Panc1 (cell line): ENCODE data around the gene SORT1. TPM values are rescaled to one million over a fixed set of nuclear protein-coding genes. Genes with fewer than 3 reads are reported as not detected.

Experiments used
- ATAC-seq: fragments of 200-7000 bp; cut with Tn5 transposase; 2 replicates; pipeline ENCODE4 v1.9.1; 2020; ENCODE audit warnings: mild to moderate bottlenecking, moderate library complexity
- BruUV-seq: library from RNA; stranded (reverse); fragments of 400-500 nt; replicated peaks from 2 replicates; lab custom pipeline; 2021; lab: Mats Ljungman, UMichigan
- CTCF ChIA-PET: fragments of 300-600 bp; sonication (Branson Sonifier 250); formaldehyde crosslinking; loops from one replicate; lab custom pipeline; 2022; ENCODE audit warnings: antibody characterized with exemption; lab: Charles Lee
- POLR2A ChIA-PET: fragments of 300-600 bp; sonication (Branson Sonifier 250); formaldehyde crosslinking; loops from one replicate; lab custom pipeline; 2022; ENCODE audit warnings: antibody characterized with exemption; lab: Charles Lee
- DNase-seq: peaks from one replicate; pipeline ENCODE4 v3.0.0-alpha.2; 2010; ENCODE audit warnings: low read depth, low spot score
- H3K27ac ChIP-seq: 2 replicates; pipeline ENCODE4 v1.5.1; 2011; ENCODE audit warnings: mild to moderate bottlenecking, low read length, inconsistent platforms
- H3K27me3 ChIP-seq: fragments of 200-500 bp; sonication (Bioruptor generic); 2 replicates; pipeline ENCODE4 v1.6.0; 2014; ENCODE audit warnings: low read length, inconsistent platforms; ENCODE audit not compliant: control insufficient read depth, insufficient read depth
- H3K36me3 ChIP-seq: fragments of 200-500 bp; sonication (Bioruptor generic); 2 replicates; pipeline ENCODE4 v1.5.1; 2014; ENCODE audit warnings: inconsistent platforms, mild to moderate bottlenecking, low read length, moderate library complexity; ENCODE audit not compliant: control insufficient read depth, insufficient read depth
- H3K4me1 ChIP-seq: 2 replicates; pipeline ENCODE4 v1.5.1; 2011; ENCODE audit warnings: inconsistent platforms, mild to moderate bottlenecking, low read length, moderate library complexity; ENCODE audit not compliant: control insufficient read depth, insufficient read depth
- H3K4me3 ChIP-seq, 2 experiments: 2 replicates each; pipeline ENCODE4 v1.5.1; 2011 to 2012; ENCODE audit warnings: low read depth in 2 of 2, low read length in 2 of 2, mild to moderate bottlenecking in 2 of 2, inconsistent platforms in 1 of 2, moderate library complexity in 1 of 2
- H3K9me3 ChIP-seq: fragments of 200-500 bp; sonication (Bioruptor generic); 2 replicates; pipeline ENCODE4 v1.5.1; 2014; ENCODE audit warnings: low read depth, mild to moderate bottlenecking, inconsistent platforms, low read length, moderate library complexity; ENCODE audit not compliant: control insufficient read depth, insufficient read depth
- CTCF ChIP-seq: fragments of 450-650 bp; IDR thresholded peaks from 2 replicates; pipeline ENCODE4 v1.5.1; 2017; ENCODE audit warnings: mild to moderate bottlenecking
- POLR2AphosphoS5 ChIP-seq: IDR thresholded peaks from 2 replicates; pipeline ENCODE4 v1.6.1; 2012; ENCODE audit warnings: mild to moderate bottlenecking, low read depth, low read length, moderate library complexity
- REST ChIP-seq, 2 experiments: IDR thresholded peaks; 2 replicates each; pipeline ENCODE4 v1.6.1; 2011 to 2012; ENCODE audit warnings: low read depth in 2 of 2, control low read depth in 1 of 2, low read length in 1 of 2, mild to moderate bottlenecking in 1 of 2, moderate library complexity in 1 of 2; ENCODE audit not compliant: insufficient read depth in 1 of 2
- SIN3A ChIP-seq: IDR thresholded peaks from 2 replicates; pipeline ENCODE4 v1.6.1; 2012; ENCODE audit warnings: low read depth, mild to moderate bottlenecking, low read length, moderate library complexity, borderline replicate concordance; ENCODE audit not compliant: insufficient read depth
- TCF7L2 ChIP-seq: IDR thresholded peaks from 2 replicates; pipeline ENCODE4 v1.6.1; 2011; ENCODE audit warnings: mild to moderate bottlenecking, low read depth, low read length, inconsistent platforms
- in situ Hi-C: cut with HindIII; loops from 2 replicates; pipeline ENCODE4 v1.10.0; 2016; ENCODE audit warnings: low sequenced_read_pairs, low pct_unique_long_range_greater_than_20kb
- intact Hi-C: fragments of 100-400 bp; cut with micrococcal nuclease; formaldehyde crosslinking; loops from one replicate; pipeline ENCODE4 v1.10.0; 2022; ENCODE audit not compliant: unreplicated experiment
- total RNA-seq: library from RNA; stranded (reverse); gene quantifications from one replicate; pipeline ENCODE4 v1.2.1, GENCODE V29; 2021; ENCODE audit not compliant: unreplicated experiment

Gene SORT1
- total RNA-seq, 1 experiment from 2014 or later, result 25.1 TPM

- Histone ChIP-seq H3K4me1 (peaks cover 13% of the 10 kb centered on the region), H3K27ac (peak overlapping the region; percentile 56), H3K4me3 (no peak overlapping the region), H3K36me3 (no peaks in the 10 kb centered on the region), H3K27me3 (no peaks in the 10 kb centered on the region), H3K9me3 (no peaks in the 10 kb centered on the region)
- ChIA-PET CTCF (no interaction called here), POLR2A (interaction anchor here (0.6 kb wide), 1 partner anchor 117 kb away, joined by 7 read pairs; no protein-coding TSS in a partner anchor)
- intact Hi-C loops, result no loop called here
- in situ Hi-C loops, result no loop called here
- DNase-seq (no peak), ATAC-seq (peak; percentile 47)
- no TSS peak for BruUV-seq
- no peak for TF ChIP-seq CTCF
- no peak for TF ChIP-seq REST (IDR thresholded peaks at IDR 0.05; ENCODE audit: insufficient read depth in 1 of 2, low read depth in 2 of 2, low read length in 1 of 2)
- TF ChIP-seq TCF7L2, result no peak
- no peak for TF ChIP-seq POLR2AphosphoS5
- no peak for TF ChIP-seq SIN3A
Observed at GRCh38 chr1:109392788-109393616, 4.7 kb downstream of the SORT1 start.

GRCh38 chr1:109392037-109392787 is 5.5 kb downstream of the SORT1 start:
- Histone ChIP-seq H3K36me3 (no peaks in the 10 kb centered on the region), H3K4me1 (peaks cover 13% of the 10 kb centered on the region), H3K27ac (peak overlapping the region; percentile 56), H3K27me3 (no peaks in the 10 kb centered on the region), H3K4me3 (no peak overlapping the region), H3K9me3 (no peaks in the 10 kb centered on the region)
- CTCF ChIA-PET, result no interaction called here
- DNase-seq, result no peak
- no peak for ATAC-seq
- in situ Hi-C loops, result no loop called here
- no peak for TF ChIP-seq REST (IDR thresholded peaks at IDR 0.05; ENCODE audit: insufficient read depth in 1 of 2, low read depth in 2 of 2, low read length in 1 of 2)
- TF ChIP-seq SIN3A, result no peak
- no peak for TF ChIP-seq CTCF
- TF ChIP-seq POLR2AphosphoS5, result no peak
- no peak for TF ChIP-seq TCF7L2
- POLR2A ChIA-PET, result interaction anchor here (0.7 kb wide), 1 partner anchor 12 kb away, joined by 3 read pairs; no protein-coding TSS in a partner anchor
- intact Hi-C loops, result no loop called here
- no TSS peak for BruUV-seq
